Kidney epithelial cell (primary cell): ENCODE data around the gene MAP2K2. TPM values are rescaled to one million over a fixed set of nuclear protein-coding genes. Genes with fewer than 3 reads are reported as not detected.

Experiments used
- DNase-seq: peaks from one replicate; pipeline ENCODE4 v3.0.0-alpha.2; 2010; ENCODE audit warnings: low read depth
- H3K27me3 ChIP-seq: 2 replicates; pipeline ENCODE4 v1.6.0; 2011; ENCODE audit warnings: low read length; ENCODE audit not compliant: control insufficient read depth, insufficient read depth
- H3K36me3 ChIP-seq: 2 replicates; pipeline ENCODE4 v1.5.1; 2011; ENCODE audit warnings: low read length; ENCODE audit not compliant: control insufficient read depth, insufficient read depth
- H3K4me3 ChIP-seq: 2 replicates; pipeline ENCODE4 v1.5.1; 2011; ENCODE audit warnings: low read depth, mild to moderate bottlenecking, control low read depth, low read length
- total RNA-seq: library from RNA; depleted of rRNA; stranded (reverse); fragments of >200 nt; gene quantifications from 2 replicates; pipeline ENCODE4 v1.2.3, GENCODE V29; 2015
- TF ChIP-seq, protein P1 (sequence below): IDR thresholded peaks from 2 replicates; pipeline ENCODE4 v1.5.1; 2011; ENCODE audit warnings: mild to moderate bottlenecking, moderate library complexity, low read length, control low read depth, inconsistent platforms; ENCODE audit not compliant: insufficient read depth, poor library complexity, severe bottlenecking

MAP2K2 gene
- total RNA-seq, 1 donor from 2014 or later = 198 TPM

DNA sequence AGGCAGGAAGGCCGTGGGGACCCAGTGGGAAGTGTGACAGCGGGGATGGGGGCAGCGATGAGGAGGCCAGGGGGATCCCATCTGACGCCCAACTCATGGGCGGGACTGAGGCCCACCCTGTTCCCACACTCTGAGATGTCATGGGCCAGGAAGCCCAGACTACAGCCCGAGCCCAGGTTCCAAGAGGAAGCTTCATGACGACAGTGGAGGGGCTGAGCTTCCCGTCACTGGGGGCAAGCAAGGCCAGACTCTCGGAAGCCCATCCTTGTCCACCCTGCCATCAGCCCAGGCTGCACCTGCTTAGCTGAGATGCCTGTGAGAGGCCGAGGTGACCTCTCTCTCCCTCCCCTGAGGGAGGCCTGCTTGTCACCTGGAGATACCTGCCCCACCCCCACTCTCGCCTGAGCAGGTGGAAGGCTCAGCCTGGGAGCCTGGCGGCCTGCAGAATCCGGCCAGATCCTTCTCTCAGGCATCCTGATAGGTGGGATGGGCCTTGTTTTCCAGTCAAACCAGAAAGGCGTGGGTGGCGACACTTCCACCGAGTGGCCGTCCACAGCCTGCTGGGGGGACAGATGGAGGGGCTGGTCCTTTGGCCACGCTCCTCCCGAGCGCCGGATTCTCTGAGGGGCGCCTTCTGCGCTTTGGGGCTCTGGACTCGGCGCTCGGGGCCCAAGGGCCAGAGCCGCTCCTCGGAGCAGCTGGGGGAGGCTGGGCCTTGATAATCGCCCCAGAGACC lies 62.1 kb downstream of the MAP2K2 start:
- no peaks in the 10 kb centered on the region for H3K36me3 ChIP-seq
- no peaks in the 10 kb centered on the region for H3K27me3 ChIP-seq
- DNase-seq = no peak
- H3K4me3 ChIP-seq = no peak overlapping the region
- TF ChIP-seq, protein P1, sequence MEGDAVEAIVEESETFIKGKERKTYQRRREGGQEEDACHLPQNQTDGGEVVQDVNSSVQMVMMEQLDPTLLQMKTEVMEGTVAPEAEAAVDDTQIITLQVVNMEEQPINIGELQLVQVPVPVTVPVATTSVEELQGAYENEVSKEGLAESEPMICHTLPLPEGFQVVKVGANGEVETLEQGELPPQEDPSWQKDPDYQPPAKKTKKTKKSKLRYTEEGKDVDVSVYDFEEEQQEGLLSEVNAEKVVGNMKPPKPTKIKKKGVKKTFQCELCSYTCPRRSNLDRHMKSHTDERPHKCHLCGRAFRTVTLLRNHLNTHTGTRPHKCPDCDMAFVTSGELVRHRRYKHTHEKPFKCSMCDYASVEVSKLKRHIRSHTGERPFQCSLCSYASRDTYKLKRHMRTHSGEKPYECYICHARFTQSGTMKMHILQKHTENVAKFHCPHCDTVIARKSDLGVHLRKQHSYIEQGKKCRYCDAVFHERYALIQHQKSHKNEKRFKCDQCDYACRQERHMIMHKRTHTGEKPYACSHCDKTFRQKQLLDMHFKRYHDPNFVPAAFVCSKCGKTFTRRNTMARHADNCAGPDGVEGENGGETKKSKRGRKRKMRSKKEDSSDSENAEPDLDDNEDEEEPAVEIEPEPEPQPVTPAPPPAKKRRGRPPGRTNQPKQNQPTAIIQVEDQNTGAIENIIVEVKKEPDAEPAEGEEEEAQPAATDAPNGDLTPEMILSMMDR = no peak

DNA sequence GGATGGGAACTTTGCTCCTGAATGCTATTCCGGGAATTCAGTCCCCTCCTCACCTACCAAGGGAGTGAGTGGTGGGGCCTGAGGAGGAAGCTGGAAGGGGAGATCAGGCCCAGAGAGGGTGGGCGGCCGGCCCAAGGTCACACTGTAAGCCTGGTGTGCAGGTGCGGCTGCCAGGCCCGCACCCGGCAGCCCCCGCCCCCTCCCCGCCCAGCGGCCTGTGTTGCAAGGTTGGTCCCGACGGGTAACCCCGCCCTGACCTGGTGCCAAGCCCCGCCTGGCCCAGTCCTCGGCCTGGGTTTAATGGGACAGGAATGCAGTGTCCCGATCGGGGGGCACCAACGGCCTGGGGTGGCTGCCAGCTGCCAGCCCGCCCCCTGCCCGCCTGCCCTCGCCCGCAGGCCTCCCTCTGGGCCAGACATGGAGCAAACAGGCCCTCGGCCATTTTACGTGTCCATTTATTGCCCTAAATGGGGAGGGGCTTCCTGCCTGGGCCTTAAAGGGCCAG lies 62.7 kb downstream of the MAP2K2 start:
- no peaks in the 10 kb centered on the region for H3K36me3 ChIP-seq
- DNase-seq = no peak
- TF ChIP-seq, protein P1 = no peak
- H3K4me3 ChIP-seq = peak overlapping the region; percentile 1
- no peaks in the 10 kb centered on the region for H3K27me3 ChIP-seq

DNA sequence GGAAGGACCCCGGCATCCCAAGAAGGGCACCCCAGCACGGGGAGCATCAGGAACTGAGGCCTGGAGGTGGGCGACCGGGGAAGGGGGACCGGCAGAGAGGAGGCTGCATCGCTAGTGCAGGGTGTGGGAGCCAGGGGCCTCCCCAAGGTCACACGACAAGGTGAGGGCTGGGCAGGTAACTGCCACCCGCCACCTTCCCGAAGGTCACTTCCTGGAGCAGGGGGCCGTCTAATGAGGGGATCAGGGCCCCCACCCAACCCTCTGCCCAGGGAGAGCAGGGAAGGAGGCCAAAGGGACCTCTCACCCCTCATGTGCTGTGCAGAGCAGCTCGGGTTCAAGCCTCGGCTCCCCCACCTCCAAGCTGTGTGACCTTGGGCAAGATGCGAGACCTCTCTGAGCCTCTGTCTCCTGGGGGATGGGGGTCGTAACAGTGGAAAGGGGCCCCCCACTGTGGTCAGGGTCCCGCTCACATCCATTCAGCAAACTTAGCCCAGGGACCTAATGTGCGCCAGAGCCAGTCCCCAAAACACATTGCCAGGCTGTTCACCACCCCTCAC lies 63.2 kb downstream of the MAP2K2 start:
- no peaks in the 10 kb centered on the region for H3K27me3 ChIP-seq
- no peak for DNase-seq
- H3K36me3 ChIP-seq = no peaks in the 10 kb centered on the region
- H3K4me3 ChIP-seq = no peak overlapping the region
- TF ChIP-seq, protein P1 = no peak

DNA sequence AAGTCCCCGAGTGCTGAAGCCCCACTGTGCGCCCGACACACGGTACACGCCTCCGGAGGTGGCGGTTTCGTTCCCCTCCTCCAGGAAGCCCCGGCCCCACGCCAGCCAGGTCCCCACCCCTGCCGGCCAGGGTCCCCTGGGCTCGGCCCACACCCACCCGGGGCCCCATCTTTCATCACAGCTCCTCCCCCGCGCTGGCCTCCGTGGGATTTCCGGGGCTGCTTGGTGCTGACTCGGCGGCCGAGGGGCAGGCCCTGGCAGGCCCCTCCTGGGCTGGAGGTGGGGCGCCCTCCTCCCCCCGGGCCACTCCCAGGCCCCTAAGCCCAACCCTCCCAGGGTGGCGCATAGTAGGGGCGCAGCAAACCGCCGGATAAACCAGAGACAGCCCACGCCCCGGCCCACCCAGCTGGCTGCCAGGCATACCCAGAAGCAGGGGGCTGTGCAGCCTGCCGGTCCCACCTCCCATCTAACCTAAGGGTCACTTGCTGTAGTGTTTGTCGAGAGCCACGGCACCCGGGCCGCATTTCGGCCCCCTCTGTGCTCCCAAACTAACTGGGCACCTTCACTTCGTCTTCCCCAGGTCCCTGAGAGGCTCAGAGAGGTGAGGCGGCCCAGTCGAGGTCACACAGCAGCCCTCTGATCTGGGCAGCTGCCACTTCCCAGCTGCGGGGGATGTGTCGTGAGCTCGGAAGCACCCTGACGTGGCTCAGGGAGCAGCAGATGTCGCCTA lies 63.9 kb downstream of the MAP2K2 start:
- H3K36me3 ChIP-seq = no peaks in the 10 kb centered on the region
- H3K4me3 ChIP-seq = no peak overlapping the region
- no peak for DNase-seq
- H3K27me3 ChIP-seq = no peaks in the 10 kb centered on the region
- TF ChIP-seq, protein P1 = no peak

DNA sequence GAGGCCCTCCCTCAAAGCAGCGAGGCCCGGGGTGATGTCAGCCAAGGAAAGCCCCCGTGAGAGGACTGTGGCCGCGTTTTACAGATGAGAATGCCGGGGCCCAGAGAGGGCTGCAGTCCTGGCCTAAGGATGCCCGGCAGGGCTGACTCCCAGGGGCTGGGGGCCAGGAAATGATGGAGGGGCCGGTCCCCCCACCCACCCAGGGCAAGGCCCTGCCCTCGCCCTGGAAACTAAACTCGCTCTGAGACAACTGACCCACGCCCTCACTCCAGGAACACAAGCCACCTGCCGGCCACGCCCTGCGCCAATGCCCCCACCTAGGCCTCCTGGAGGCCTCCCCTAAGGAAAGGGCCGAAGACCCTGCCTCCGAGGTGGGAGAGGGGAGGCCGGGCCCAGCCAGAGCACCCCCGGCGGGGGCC lies 64.5 kb downstream of the MAP2K2 start:
- no peaks in the 10 kb centered on the region for H3K27me3 ChIP-seq
- no peaks in the 10 kb centered on the region for H3K36me3 ChIP-seq
- TF ChIP-seq, protein P1 = no peak
- H3K4me3 ChIP-seq = no peak overlapping the region
- no peak for DNase-seq
